Activated B cell treated with CpG ODN at 0.5 μM for 24 hours (primary cell): ENCODE results near the gene HSP90AB1. TPM values are rescaled to one million over a fixed set of nuclear protein-coding genes. Genes with fewer than 3 reads are reported as not detected.

ENCODE experiments used
- ATAC-seq: fragments of 200-7000 bp; cut with Tn5 transposase; one replicate; pipeline ENCODE4 v1.10.0; 2021; ENCODE audit warnings: low read depth, mild to moderate bottlenecking, moderate library complexity
- CTCF ChIA-PET: fragments of 350-600 bp; sonication (Branson Sonifier 250); formaldehyde crosslinking; loops from one replicate; lab custom pipeline; 2021; ENCODE audit warnings: antibody characterized with exemption; lab: Charles Lee
- POLR2A ChIA-PET: fragments of 350-600 bp; sonication (Branson Sonifier 250); formaldehyde crosslinking; loops from one replicate; lab custom pipeline; 2021; ENCODE audit warnings: antibody characterized with exemption; lab: Charles Lee
- DNase-seq: peaks from one replicate; pipeline ENCODE4 v3.0.0; 2022
- H3K27ac Mint-ChIP-seq: one replicate; pipeline ENCODE4 v1.8.0; 2020; ENCODE audit warnings: mixed read lengths
- H3K27me3 Mint-ChIP-seq: one replicate; pipeline ENCODE4 v1.8.0; 2021; ENCODE audit warnings: mixed read lengths
- H3K36me3 Mint-ChIP-seq: one replicate; pipeline ENCODE4 v1.8.0; 2021; ENCODE audit warnings: low read depth, mixed read lengths
- H3K4me1 Mint-ChIP-seq: one replicate; pipeline ENCODE4 v1.8.0; 2021; ENCODE audit warnings: mixed read lengths
- H3K4me3 Mint-ChIP-seq: one replicate; pipeline ENCODE4 v1.8.0; 2020; ENCODE audit warnings: mild to moderate bottlenecking, mixed read lengths
- H3K9me3 Mint-ChIP-seq: one replicate; pipeline ENCODE4 v1.8.0; 2020; ENCODE audit warnings: mixed read lengths
- CTCF ChIP-seq: fragments of 200-600 bp; IDR thresholded peaks from one replicate; pipeline ENCODE4 v1.8.0; 2022; ENCODE audit warnings: antibody characterized with exemption, mild to moderate bottlenecking
- intact Hi-C: fragments of 100-400 bp; cut with micrococcal nuclease; formaldehyde crosslinking; loops from one replicate; pipeline ENCODE4 v1.15.1; 2024
- total RNA-seq: library from RNA; stranded (reverse); gene quantifications from 2 replicates; pipeline ENCODE4 v1.2.3, GENCODE V29; 2022

Gene HSP90AB1
- 1,222 and 1,311 TPM in 2 replicates for total RNA-seq

GRCh38 chr6:44246663-44247337, at the start of gene HSP90AB1:
Gene HSP90AB1 (plus strand): TSS chr6:44247101. CDS start chr6:44248630, 1,529 bp downstream.
- Mint-ChIP-seq H3K27me3 (no peaks in the 10 kb centered on the region), H3K27ac (peak within 1 kb of the TSS; percentile 99), H3K4me3 (peak within 1 kb of the TSS; percentile 99), H3K9me3 (no peaks in the 10 kb centered on the region), H3K36me3 (peaks cover 52% of the 10 kb centered on the region), H3K4me1 (peaks cover 56% of the 10 kb centered on the region)
- ATAC-seq = peak; percentile 75
- DNase-seq = peak; percentile 88
- POLR2A ChIA-PET = interaction anchor here (0.5 to 9.4 kb wide), 36 partner anchors 10 to 1585 kb away, joined by 3 to 549 read pairs (median 4); partner anchors contain the start of genes AARS2, CDC5L, GTPBP2 and MAD2L1BP
- TF ChIP-seq CTCF = no peak
- intact Hi-C loops = loop anchor here (1.0 to 10.0 kb wide), 8 partner anchors 9 to 618 kb away; partner anchors contain the start of genes AARS2, GTPBP2, MRPL14 and SLC29A1
- CTCF ChIA-PET = interaction anchor here (1.0 to 4.7 kb wide), 6 partner anchors 10 to 22 kb away, joined by 3 to 31 read pairs (median 8); partner anchors contain the start of gene SLC35B2

- H3K36me3 Mint-ChIP-seq = no peaks in the 10 kb centered on the region
- intact Hi-C loops = no loop called here
- no peak for ATAC-seq
- no peak for TF ChIP-seq CTCF
- POLR2A ChIA-PET = no interaction called here
- H3K4me3 Mint-ChIP-seq = no peak overlapping the region
- H3K27ac Mint-ChIP-seq = no peak overlapping the region
- H3K27me3 Mint-ChIP-seq = peaks cover 1% of the 10 kb centered on the region
- H3K9me3 Mint-ChIP-seq = no peaks in the 10 kb centered on the region
- no peak for DNase-seq
- CTCF ChIA-PET = no interaction called here
- no peaks in the 10 kb centered on the region for H3K4me1 Mint-ChIP-seq
These were observed 48.2 kb upstream of the HSP90AB1 start for GRCh38 chr6:44198684-44199083.

DNA sequence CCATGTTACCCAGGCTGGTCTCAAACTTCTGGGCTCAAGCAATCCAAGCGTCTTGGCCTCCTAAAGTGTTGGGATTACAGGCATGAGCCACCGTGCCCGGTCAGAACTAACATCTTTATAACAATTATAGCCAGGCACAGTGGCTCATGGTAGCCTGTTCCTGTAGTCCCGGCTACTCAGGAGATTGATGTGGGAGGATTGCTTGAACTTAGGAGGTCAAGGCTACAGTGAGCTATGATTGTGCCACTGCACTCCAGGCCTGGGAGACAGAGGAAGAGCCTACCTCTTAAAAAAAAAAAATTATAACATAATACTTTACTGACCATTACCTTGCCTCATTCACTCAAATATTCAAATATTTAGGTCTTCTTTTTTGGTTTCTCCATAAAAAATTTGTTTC, 47.0 kb upstream of the HSP90AB1 start:
- TF ChIP-seq CTCF = no peak
- no peak overlapping the region for H3K27ac Mint-ChIP-seq
- DNase-seq (no peak), ATAC-seq (no peak)
- ChIA-PET CTCF (no interaction called here), POLR2A (interaction anchor here (0.7 kb wide), 1 partner anchor 176 kb away, joined by 4 read pairs; no protein-coding TSS in a partner anchor)
- no peak overlapping the region for H3K4me3 Mint-ChIP-seq
- no peaks in the 10 kb centered on the region for H3K36me3 Mint-ChIP-seq
- intact Hi-C loops = no loop called here
- no peaks in the 10 kb centered on the region for H3K9me3 Mint-ChIP-seq
- peaks cover 1% of the 10 kb centered on the region for H3K27me3 Mint-ChIP-seq
- H3K4me1 Mint-ChIP-seq = no peaks in the 10 kb centered on the region

DNA sequence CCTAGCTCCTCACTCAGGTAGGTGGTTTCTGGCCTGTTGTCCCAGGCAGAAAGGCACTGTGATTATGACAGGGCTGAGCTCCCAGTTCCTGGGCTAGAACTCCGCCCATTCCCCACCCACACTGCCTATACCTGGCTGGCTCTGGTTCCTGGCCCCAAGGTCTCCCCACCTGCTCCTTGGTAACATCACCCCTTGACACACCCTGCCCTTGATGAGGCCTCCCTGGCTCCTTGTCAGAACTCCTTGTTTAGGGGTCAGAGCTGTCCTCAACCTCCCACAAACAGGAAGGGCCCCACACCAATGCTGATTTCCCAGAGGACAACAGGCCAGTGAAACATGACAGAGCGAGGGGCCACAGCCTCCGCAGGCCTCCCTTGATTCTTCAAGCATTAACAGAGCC, 45.7 kb upstream of the HSP90AB1 start:
- CTCF ChIA-PET = no interaction called here
- no peaks in the 10 kb centered on the region for H3K9me3 Mint-ChIP-seq
- H3K27me3 Mint-ChIP-seq = peaks cover 1% of the 10 kb centered on the region
- POLR2A ChIA-PET = no interaction called here
- no peak for DNase-seq
- no peaks in the 10 kb centered on the region for H3K4me1 Mint-ChIP-seq
- intact Hi-C loops = no loop called here
- no peak for ATAC-seq
- H3K27ac Mint-ChIP-seq = no peak overlapping the region
- H3K36me3 Mint-ChIP-seq = no peaks in the 10 kb centered on the region
- no peak for TF ChIP-seq CTCF
- H3K4me3 Mint-ChIP-seq = no peak overlapping the region

- intact Hi-C loops = no loop called here
- peaks cover 2% of the 10 kb centered on the region for H3K27me3 Mint-ChIP-seq
- no peak for DNase-seq
- H3K4me1 Mint-ChIP-seq = no peaks in the 10 kb centered on the region
- ChIA-PET POLR2A (no interaction called here), CTCF (no interaction called here)
- H3K4me3 Mint-ChIP-seq = no peak overlapping the region
- no peak for ATAC-seq
- H3K36me3 Mint-ChIP-seq = no peaks in the 10 kb centered on the region
- no peak overlapping the region for H3K27ac Mint-ChIP-seq
- H3K9me3 Mint-ChIP-seq = no peaks in the 10 kb centered on the region
- TF ChIP-seq CTCF = no peak
These were observed 45.1 kb upstream of the HSP90AB1 start for GRCh38 chr6:44201638-44202303.
